NCI-H128 (cell line): ENCODE measurements around the gene SOD3.

Experiments
- DNase-seq: peaks from one replicate; lab custom pipeline; 2025; ENCODE audit not compliant: unreplicated experiment; lab: John Stamatoyannopoulos, UW

Gene SOD3

GRCh38 chr4:24794916-24795665 is at the start of gene SOD3:
TSS of gene SOD3 (plus strand) at chr4:24795573. CDS start at chr4:24799522, 3,949 bp downstream.
- DNase-seq: no peak

- DNase-seq: no peak
Observed at GRCh38 chr4:24747234-24747975, 48.0 kb upstream of the SOD3 start.

- DNase-seq: no peak
Observed at GRCh38 chr4:24748023-24748422, 47.4 kb upstream of the SOD3 start.

- no peak for DNase-seq
Observed at GRCh38 chr4:24748758-24749350, 46.5 kb upstream of the SOD3 start.

- DNase-seq: no peak
Observed at GRCh38 chr4:24750106-24750505, 45.3 kb upstream of the SOD3 start.

GRCh38 chr4:24751926-24752539 is 43.3 kb upstream of the SOD3 start:
- DNase-seq: no peak

- no peak for DNase-seq
Observed at GRCh38 chr4:24753519-24753918, 41.9 kb upstream of the SOD3 start.

GRCh38 chr4:24754571-24754970 is 40.8 kb upstream of the SOD3 start:
- DNase-seq: no peak

- peak; percentile 15 for DNase-seq
Observed at GRCh38 chr4:24763631-24764297, 31.6 kb upstream of the SOD3 start.

GRCh38 chr4:24764345-24764744 is 31.0 kb upstream of the SOD3 start:
- no peak for DNase-seq

GRCh38 chr4:24765376-24765988 is 29.9 kb upstream of the SOD3 start:
- DNase-seq: no peak

- DNase-seq: no peak
Observed at GRCh38 chr4:24768006-24768405, 27.4 kb upstream of the SOD3 start.

- no peak for DNase-seq
Observed at GRCh38 chr4:24768604-24769003, 26.8 kb upstream of the SOD3 start.

- no peak for DNase-seq
Observed at GRCh38 chr4:24769571-24769970, 25.8 kb upstream of the SOD3 start.

GRCh38 chr4:24770032-24770584 is 25.3 kb upstream of the SOD3 start:
- DNase-seq: no peak

- no peak for DNase-seq
Observed at GRCh38 chr4:24770667-24771066, 24.7 kb upstream of the SOD3 start.

GRCh38 chr4:24771241-24771640 is 24.1 kb upstream of the SOD3 start:
- no peak for DNase-seq

GRCh38 chr4:24772061-24772705 is 23.2 kb upstream of the SOD3 start:
- no peak for DNase-seq

GRCh38 chr4:24772952-24773351 is 22.4 kb upstream of the SOD3 start:
- no peak for DNase-seq

- DNase-seq: no peak
Observed at GRCh38 chr4:24774452-24774851, 20.9 kb upstream of the SOD3 start.
